OCI-LY1 (cell line): Measurements from ENCODE around the gene DNAAF5.

Source experiments
- H2AFZ ChIP-seq: fragments of 200-600 bp; sonication (generic), shearing (Covaris generic); 2 replicates; pipeline ENCODE4 v1.6.0; 2014; ENCODE audit warnings: antibody characterized with exemption, mild to moderate bottlenecking, low read length
- H3F3A ChIP-seq: fragments of 200-600 bp; sonication (generic), shearing (Covaris generic); 2 replicates; pipeline ENCODE4 v1.6.0; 2014; ENCODE audit warnings: mild to moderate bottlenecking, antibody characterized with exemption, low read length, moderate library complexity; ENCODE audit not compliant: insufficient read depth
- H3K27ac ChIP-seq: fragments of 200-600 bp; sonication (generic); 2 replicates; pipeline ENCODE4 v1.5.1; 2014; ENCODE audit warnings: low read length, mixed run types, mild to moderate bottlenecking, low read depth; ENCODE audit not compliant: poor library complexity, severe bottlenecking
- H3K27me3 ChIP-seq: fragments of 200-600 bp; sonication (generic); 2 replicates; pipeline ENCODE4 v1.6.0; 2014; ENCODE audit warnings: antibody characterized with exemption, mild to moderate bottlenecking, low read length, moderate library complexity; ENCODE audit not compliant: insufficient read depth
- H3K36me3 ChIP-seq: fragments of 200-600 bp; sonication (generic); 2 replicates; pipeline ENCODE4 v1.6.1; 2014; ENCODE audit warnings: mild to moderate bottlenecking, antibody characterized with exemption, low read length, moderate library complexity, mixed read lengths; ENCODE audit not compliant: insufficient read depth
- H3K4me1 ChIP-seq: fragments of 200-600 bp; sonication (generic); 2 replicates; pipeline ENCODE4 v1.5.1; 2014; ENCODE audit warnings: mild to moderate bottlenecking, low read length, moderate library complexity; ENCODE audit not compliant: insufficient read depth, severe bottlenecking
- H3K4me2 ChIP-seq: fragments of 200-600 bp; sonication (generic), shearing (Covaris generic); 2 replicates; pipeline ENCODE4 v1.6.1; 2014; ENCODE audit warnings: low read length
- H3K4me3 ChIP-seq: fragments of 200-600 bp; sonication (generic); 2 replicates; pipeline ENCODE4 v1.5.1; 2014; ENCODE audit warnings: low read length, low read depth, mild to moderate bottlenecking, mixed read lengths; ENCODE audit not compliant: poor library complexity, severe bottlenecking
- H3K79me2 ChIP-seq: fragments of 200-600 bp; shearing (Covaris generic); 2 replicates; pipeline ENCODE4 v1.6.1; 2016; ENCODE audit warnings: mixed run types, low read length, mixed read lengths; ENCODE audit not compliant: insufficient read depth
- H3K9ac ChIP-seq: fragments of 200-600 bp; sonication (generic), shearing (Covaris generic); 2 replicates; pipeline ENCODE4 v1.6.1; 2014; ENCODE audit warnings: mild to moderate bottlenecking, low read length, mixed read lengths
- H3K9me2 ChIP-seq: fragments of 200-600 bp; sonication (generic), shearing (Covaris generic); 2 replicates; pipeline ENCODE4 v1.6.1; 2014; ENCODE audit warnings: low read depth, mild to moderate bottlenecking, low read length, mixed read lengths
- H3K9me3 ChIP-seq: fragments of 200-600 bp; shearing (Covaris generic); 2 replicates; pipeline ENCODE4 v1.6.1; 2014; ENCODE audit warnings: low read length, mixed read lengths
- H4K20me1 ChIP-seq: fragments of 200-600 bp; sonication (generic), shearing (Covaris generic); 2 replicates; pipeline ENCODE4 v1.6.0; 2016; ENCODE audit warnings: mild to moderate bottlenecking, low read length; ENCODE audit not compliant: insufficient read depth
- CTCF ChIP-seq: fragments of 200-600 bp; sonication (generic), shearing (Covaris generic); IDR thresholded peaks from 2 replicates; pipeline ENCODE4 v1.5.1; 2017; ENCODE audit warnings: mild to moderate bottlenecking, antibody characterized with exemption, low read length, moderate library complexity, mixed read lengths
- EZH2 ChIP-seq: fragments of 200-600 bp; sonication (generic), shearing (Covaris generic); IDR thresholded peaks from 2 replicates; pipeline ENCODE4 v1.8.0; 2017; ENCODE audit warnings: borderline replicate concordance, mixed run types, mild to moderate bottlenecking, antibody characterized with exemption, low read length, moderate library complexity, mixed read lengths

The DNAAF5 gene

GRCh38 chr7:681551-682307 lies 44.8 kb upstream of the DNAAF5 start:
- Histone ChIP-seq H2AFZ (no peak overlapping the region), H3K4me1 (no peaks in the 10 kb centered on the region), H3K9ac (no peak overlapping the region), H3K36me3 (peaks cover 46% of the 10 kb centered on the region), H3K27ac (no peak overlapping the region), H3K27me3 (no peaks in the 10 kb centered on the region), H3K4me2 (no peak overlapping the region), H3K9me3 (peaks cover 10% of the 10 kb centered on the region), H4K20me1 (no peaks in the 10 kb centered on the region), H3K79me2 (no peaks in the 10 kb centered on the region), H3K4me3 (no peak overlapping the region), H3K9me2 (no peaks in the 10 kb centered on the region), H3F3A (no peaks in the 10 kb centered on the region)
- TF ChIP-seq EZH2 (no peak), CTCF (no peak)

- H3K4me1 ChIP-seq: no peaks in the 10 kb centered on the region
- H3K9me2 ChIP-seq: no peaks in the 10 kb centered on the region
- TF ChIP-seq EZH2 (no peak), CTCF (no peak)
- H3K9me3 ChIP-seq: peaks cover 15% of the 10 kb centered on the region
- no peaks in the 10 kb centered on the region for H3F3A ChIP-seq
- no peaks in the 10 kb centered on the region for H4K20me1 ChIP-seq
- no peak overlapping the region for H2AFZ ChIP-seq
- H3K27ac ChIP-seq: no peak overlapping the region
- H3K27me3 ChIP-seq: no peaks in the 10 kb centered on the region
- H3K79me2 ChIP-seq: no peaks in the 10 kb centered on the region
- no peak overlapping the region for H3K9ac ChIP-seq
- no peak overlapping the region for H3K4me3 ChIP-seq
- no peak overlapping the region for H3K4me2 ChIP-seq
- H3K36me3 ChIP-seq: peaks cover 35% of the 10 kb centered on the region
These were observed 43.7 kb upstream of the DNAAF5 start for GRCh38 chr7:682810-683209.

- no peaks in the 10 kb centered on the region for H3K9me2 ChIP-seq
- H3K9ac ChIP-seq: no peak overlapping the region
- H3K9me3 ChIP-seq: peaks cover 17% of the 10 kb centered on the region
- no peaks in the 10 kb centered on the region for H3F3A ChIP-seq
- H3K36me3 ChIP-seq: peaks cover 31% of the 10 kb centered on the region
- H2AFZ ChIP-seq: no peak overlapping the region
- no peaks in the 10 kb centered on the region for H3K79me2 ChIP-seq
- H3K27ac ChIP-seq: no peak overlapping the region
- H3K4me3 ChIP-seq: no peak overlapping the region
- H3K4me2 ChIP-seq: no peak overlapping the region
- H4K20me1 ChIP-seq: no peaks in the 10 kb centered on the region
- H3K27me3 ChIP-seq: no peaks in the 10 kb centered on the region
- H3K4me1 ChIP-seq: no peaks in the 10 kb centered on the region
- TF ChIP-seq CTCF (no peak), EZH2 (no peak)
These were observed 42.8 kb upstream of the DNAAF5 start for GRCh38 chr7:683526-684205.
